ENCODE measurements around the gene HIVEP1.

HIVEP1 gene

GRCh38 chr6:12165722-12166280 lies 153.7 kb downstream of the HIVEP1 start:
- TF ChIP-seq CTCF (IDR thresholded peaks at IDR 0.05) = no peak

GRCh38 chr6:12169377-12169776 lies 157.3 kb downstream of the HIVEP1 start:
- no peak for TF ChIP-seq CTCF (IDR thresholded peaks at IDR 0.05)

GRCh38 chr6:12170351-12171092 lies 158.4 kb downstream of the HIVEP1 start:
- TF ChIP-seq CTCF (IDR thresholded peaks at IDR 0.05) = no peak

- TF ChIP-seq CTCF (IDR thresholded peaks at IDR 0.05) = no peak
Observed at GRCh38 chr6:12171717-12172116, 159.6 kb downstream of the HIVEP1 start.

GRCh38 chr6:12172572-12172971 lies 160.5 kb downstream of the HIVEP1 start:
- no peak for TF ChIP-seq CTCF (IDR thresholded peaks at IDR 0.05)

GRCh38 chr6:12173181-12173580 lies 161.1 kb downstream of the HIVEP1 start:
- no peak for TF ChIP-seq CTCF (IDR thresholded peaks at IDR 0.05)

GRCh38 chr6:12173661-12174060 lies 161.5 kb downstream of the HIVEP1 start:
- no peak for TF ChIP-seq CTCF (IDR thresholded peaks at IDR 0.05)
